ENCODE measurements around the gene PRDM4.
"Not testable (repeated sequence)": the region's sequence is repeated elsewhere in the genome, so short reads cannot be mapped to it uniquely, and the experiment has no call there.

DNA sequence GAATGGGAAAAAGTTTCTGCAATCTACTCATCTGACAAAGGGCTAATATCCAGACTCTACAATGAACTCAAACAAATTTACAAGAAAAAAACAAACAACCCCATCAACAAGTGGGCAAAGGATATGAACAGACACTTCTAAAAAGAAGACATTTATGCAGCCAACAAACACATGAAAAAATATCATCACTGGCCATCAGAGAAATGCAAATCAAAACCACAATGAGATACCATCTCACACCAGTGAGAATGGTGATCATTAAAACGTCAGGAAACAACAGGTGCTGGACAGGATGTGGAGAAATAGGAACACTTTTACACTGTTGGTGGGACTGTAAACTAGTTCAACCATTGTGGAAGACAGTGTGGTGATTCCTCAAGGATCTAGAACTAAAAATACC lies 33.6 kb downstream of the PRDM4 start:
- not testable (repeated sequence) for TF ChIP-seq EZH2 (IDR thresholded peaks at IDR 0.05; ENCODE audit: low read length, missing control alignments)
- TF ChIP-seq, protein P1, sequence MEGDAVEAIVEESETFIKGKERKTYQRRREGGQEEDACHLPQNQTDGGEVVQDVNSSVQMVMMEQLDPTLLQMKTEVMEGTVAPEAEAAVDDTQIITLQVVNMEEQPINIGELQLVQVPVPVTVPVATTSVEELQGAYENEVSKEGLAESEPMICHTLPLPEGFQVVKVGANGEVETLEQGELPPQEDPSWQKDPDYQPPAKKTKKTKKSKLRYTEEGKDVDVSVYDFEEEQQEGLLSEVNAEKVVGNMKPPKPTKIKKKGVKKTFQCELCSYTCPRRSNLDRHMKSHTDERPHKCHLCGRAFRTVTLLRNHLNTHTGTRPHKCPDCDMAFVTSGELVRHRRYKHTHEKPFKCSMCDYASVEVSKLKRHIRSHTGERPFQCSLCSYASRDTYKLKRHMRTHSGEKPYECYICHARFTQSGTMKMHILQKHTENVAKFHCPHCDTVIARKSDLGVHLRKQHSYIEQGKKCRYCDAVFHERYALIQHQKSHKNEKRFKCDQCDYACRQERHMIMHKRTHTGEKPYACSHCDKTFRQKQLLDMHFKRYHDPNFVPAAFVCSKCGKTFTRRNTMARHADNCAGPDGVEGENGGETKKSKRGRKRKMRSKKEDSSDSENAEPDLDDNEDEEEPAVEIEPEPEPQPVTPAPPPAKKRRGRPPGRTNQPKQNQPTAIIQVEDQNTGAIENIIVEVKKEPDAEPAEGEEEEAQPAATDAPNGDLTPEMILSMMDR (conservative IDR thresholded peaks at IDR 0.05 in 1 of 2, IDR thresholded peaks at IDR 0.05 in 1 of 2; ENCODE audit: low read depth in 1 of 2, low read length in 2 of 2) = not testable (repeated sequence)

Data from fibroblast of lung (primary cell).